ENCODE data around the gene B3GALNT1. TPM values are rescaled to one million over a fixed set of nuclear protein-coding genes. Genes with fewer than 3 reads are reported as not detected.

The B3GALNT1 gene
- total RNA-seq, 1 experiment from 2014 or later, result 13.2 TPM

GRCh38 chr3:161069511-161070251 is 35.5 kb downstream of the B3GALNT1 start:
- TF ChIP-seq CTCF (conservative IDR thresholded peaks at IDR 0.05), result no peak
- Histone ChIP-seq H4K20me1 (ENCODE audit: control insufficient read depth, insufficient read depth, insufficient read length) (no peaks in the 10 kb centered on the region), H3K9me3 (ENCODE audit: control insufficient read depth, low read depth, low read length) (no peaks in the 10 kb centered on the region), H3K79me2 (ENCODE audit: insufficient read depth, low read length) (no peaks in the 10 kb centered on the region), H3T11ph (ENCODE audit: low read length) (no peak overlapping the region), H3K4me1 (ENCODE audit: insufficient read depth, low read length) (no peaks in the 10 kb centered on the region), H3K27me3 (ENCODE audit: insufficient read depth, low read length) (no peaks in the 10 kb centered on the region), H3K23me2 (ENCODE audit: insufficient read length, low read depth, low read length, poor library complexity, severe bottlenecking) (no peaks in the 10 kb centered on the region), H4K91ac (ENCODE audit: insufficient read length, low read depth, low read length) (no peak overlapping the region), H3K9ac (ENCODE audit: extremely low read depth, insufficient read length, low read length) (no peak overlapping the region), H3K23ac (ENCODE audit: insufficient read length, low read depth, low read length) (no peak overlapping the region), H4K8ac (replicated peaks; ENCODE audit: insufficient read length, low read depth, low read length) (no peak overlapping the region), H3K4ac (ENCODE audit: low read depth, low read length) (no peak overlapping the region), H2BK20ac (ENCODE audit: low read depth, low read length, poor library complexity, severe bottlenecking) (no peak overlapping the region), H2AK5ac (ENCODE audit: insufficient read length, low read length) (no peak overlapping the region), H2BK120ac (ENCODE audit: low read depth, low read length, poor library complexity, severe bottlenecking) (no peak overlapping the region), H3K4me2 (ENCODE audit: insufficient read depth, insufficient read length, low read length) (no peak overlapping the region), H3K56ac (ENCODE audit: insufficient read length, low read depth, low read length) (no peak overlapping the region), H3K27ac (ENCODE audit: insufficient read length, low read depth, low read length) (no peak overlapping the region), H2BK12ac (ENCODE audit: insufficient read length, low read depth, low read length) (no peak overlapping the region), H4K5ac (ENCODE audit: insufficient read length, low read depth, low read length) (no peak overlapping the region), H3K79me1 (ENCODE audit: insufficient read depth, low read depth, low read length, poor library complexity, severe bottlenecking) (no peaks in the 10 kb centered on the region), H2BK5ac (ENCODE audit: insufficient read length, low read length) (no peak overlapping the region), H2BK15ac (ENCODE audit: low read depth, low read length) (no peak overlapping the region), H3K14ac (ENCODE audit: insufficient read depth, low read length) (no peak overlapping the region), H2AFZ (ENCODE audit: low read length) (no peak overlapping the region), H3K18ac (ENCODE audit: insufficient read length, low read depth, low read length) (no peak overlapping the region)
- WGBS (ENCODE audit: extremely low coverage, insufficient read length, low lambda C conversion rate), result no CpG with 5 or more reads among the region's 5 CpGs
- DNase-seq, result no peak
- H3K9me3 Mint-ChIP-seq, result no peaks in the 10 kb centered on the region
- H3K27me3 Mint-ChIP-seq (ENCODE audit: low read depth), result no peaks in the 10 kb centered on the region
- H3K4me1 Mint-ChIP-seq, result peaks cover 11 to 15% of the 10 kb centered on the region in 2 experiments
- peak overlapping the region in 2 of 3 experiments; percentile 45 to 76; a peak in 2 of 7 replicates for H3K27ac Mint-ChIP-seq
- no peak overlapping the region for H3K4me3 Mint-ChIP-seq
- no peaks in the 10 kb centered on the region for H3K36me3 Mint-ChIP-seq (ENCODE audit: insufficient read depth in 1 of 3, low read depth in 3 of 3)

All from H9 (cell line).